GM19455 (cell line): ENCODE results near the gene GGCX.

Experiments
- ATAC-seq: cut with Tn5 transposase; IDR thresholded peaks from one replicate; pipeline ENCODE4 v1.9.1; 2021; ENCODE audit not compliant: unreplicated experiment

Gene GGCX

DNA sequence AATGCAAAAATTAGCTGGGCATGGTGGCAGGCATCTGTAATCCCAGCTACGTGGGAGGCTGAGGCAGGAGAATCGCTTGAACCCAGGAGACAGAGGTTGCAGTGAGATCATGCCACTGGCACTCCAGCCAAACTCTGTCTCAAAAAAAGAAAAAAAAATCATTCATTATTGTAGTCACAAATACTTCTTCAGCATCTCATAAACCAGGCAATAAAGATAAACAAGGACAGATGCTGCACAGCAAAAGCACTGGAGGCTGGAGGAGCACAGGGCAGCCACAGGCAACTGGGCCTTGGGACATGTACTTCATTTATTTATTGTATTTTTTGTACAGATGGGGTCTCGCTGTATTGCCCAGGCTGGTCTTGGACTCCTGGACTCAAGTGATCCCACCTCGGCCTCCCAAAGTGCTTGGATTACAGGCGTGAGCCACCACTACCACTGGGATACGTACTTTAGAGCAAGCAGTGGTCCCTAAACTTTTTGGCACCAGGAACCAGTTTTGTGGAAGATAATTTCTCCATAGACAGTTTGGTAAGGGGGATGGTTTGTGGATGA is 39.1 kb downstream of the GGCX start:
- ATAC-seq, result no peak

DNA sequence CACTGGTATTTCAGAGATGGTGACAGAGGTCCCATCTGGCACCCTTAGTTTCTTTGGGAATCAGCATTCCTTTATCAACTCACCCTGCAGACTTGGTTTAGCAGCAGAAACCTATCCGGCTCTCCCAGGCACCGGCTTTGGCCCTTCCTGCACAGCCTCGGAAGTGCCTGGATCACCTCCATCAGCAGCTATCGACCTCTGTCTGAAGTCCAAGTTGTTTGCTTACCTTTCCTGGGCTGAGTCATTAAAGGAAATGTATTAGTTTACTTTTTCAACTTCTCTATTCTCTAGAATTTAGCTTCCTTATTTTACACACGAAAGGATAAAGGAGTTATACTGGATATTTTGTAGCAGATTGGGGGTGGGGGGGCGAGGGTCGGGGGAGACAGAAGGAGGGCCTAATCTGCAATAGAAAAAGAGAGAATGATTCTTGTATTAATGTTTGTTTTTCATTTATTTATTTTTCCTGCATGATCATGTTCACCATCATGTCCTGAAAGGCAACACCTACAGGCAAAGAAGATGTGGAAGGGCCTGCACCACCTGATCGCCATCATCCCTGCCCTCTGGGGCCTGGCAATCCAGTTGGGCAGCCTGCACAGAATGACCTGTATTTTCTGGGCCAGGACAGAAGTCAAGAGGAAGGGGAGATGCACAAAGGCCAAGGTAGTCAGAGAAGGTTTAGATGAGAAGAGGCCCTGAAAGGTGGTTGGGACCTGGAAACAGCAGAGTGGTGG is 44.5 kb downstream of the GGCX start:
- ATAC-seq, result no peak

DNA sequence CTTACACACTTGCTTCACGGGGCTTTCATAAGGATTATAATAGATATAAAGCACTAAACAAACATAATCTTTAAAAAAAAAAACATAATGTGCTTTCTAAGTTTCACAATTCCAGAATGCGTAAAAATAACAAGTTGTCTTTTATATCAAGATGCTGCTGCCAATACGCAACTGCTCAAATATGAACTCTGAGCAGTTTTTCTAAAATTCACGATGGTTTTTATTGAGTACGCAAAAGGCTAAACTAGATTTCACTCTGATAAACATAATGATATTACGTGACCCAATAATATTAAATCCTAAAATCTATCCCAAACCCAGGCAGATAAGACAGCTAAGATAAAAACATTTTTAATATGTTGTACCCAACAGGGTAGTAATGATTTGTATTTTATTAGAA is 47.0 kb downstream of the GGCX start:
- no peak for ATAC-seq

DNA sequence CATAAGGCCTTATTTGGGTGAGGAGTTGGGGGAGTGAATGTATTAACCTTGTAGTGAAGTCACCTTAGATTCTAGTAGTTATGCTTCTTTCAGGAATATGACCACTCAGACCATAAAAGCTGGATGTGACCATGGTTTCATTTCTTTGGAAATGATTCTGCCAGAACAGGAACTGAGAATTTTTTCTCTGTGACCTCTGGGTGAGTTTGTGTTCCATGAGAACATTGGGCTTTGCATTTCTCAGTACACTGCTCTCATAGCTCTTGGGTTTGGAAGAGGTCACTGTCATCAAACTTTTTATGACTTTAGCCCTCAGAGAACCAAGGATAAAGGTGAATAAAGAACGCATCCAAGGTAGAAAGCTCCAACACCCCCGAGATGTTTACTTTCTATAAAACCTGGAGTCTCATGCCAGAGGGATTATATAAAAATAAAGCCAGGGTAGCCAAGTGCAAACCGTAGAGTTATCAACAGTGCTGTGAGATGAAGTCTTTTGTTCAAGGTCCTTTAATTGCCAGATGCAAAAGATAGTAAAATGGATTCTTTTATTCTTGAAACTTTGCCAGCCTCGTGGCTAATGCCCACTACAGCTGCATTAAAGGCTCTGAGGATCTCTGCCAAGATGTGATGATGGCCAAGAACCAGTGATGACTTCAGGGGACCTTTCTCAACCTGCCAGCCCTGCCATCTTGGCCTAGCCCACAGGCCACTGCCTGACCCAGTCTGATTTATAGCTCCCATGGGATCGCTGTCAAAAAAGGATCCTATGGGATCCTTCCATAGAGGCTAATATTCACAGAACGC is 50.1 kb downstream of the GGCX start:
- ATAC-seq, result no peak

DNA sequence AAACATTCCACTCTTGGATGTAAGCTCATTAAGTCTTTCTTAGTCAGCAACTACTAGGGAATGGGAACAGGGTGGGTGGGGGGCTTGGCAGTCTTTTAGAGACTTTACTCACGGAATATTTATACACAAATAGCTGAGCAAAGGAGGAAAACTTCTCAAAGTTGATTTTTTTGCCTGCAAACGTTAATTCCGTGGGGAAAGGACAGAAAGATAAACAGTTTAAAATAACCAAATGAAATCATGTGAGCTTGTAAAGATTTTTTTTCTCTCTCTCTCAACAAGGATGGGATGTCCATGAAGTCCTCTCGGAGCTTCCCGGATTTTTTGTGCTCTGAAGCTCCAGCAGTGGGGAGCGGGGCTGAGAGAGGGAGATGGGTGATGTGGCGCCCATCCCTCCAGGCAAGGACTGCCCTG is 54.5 kb downstream of the GGCX start:
- no peak for ATAC-seq

DNA sequence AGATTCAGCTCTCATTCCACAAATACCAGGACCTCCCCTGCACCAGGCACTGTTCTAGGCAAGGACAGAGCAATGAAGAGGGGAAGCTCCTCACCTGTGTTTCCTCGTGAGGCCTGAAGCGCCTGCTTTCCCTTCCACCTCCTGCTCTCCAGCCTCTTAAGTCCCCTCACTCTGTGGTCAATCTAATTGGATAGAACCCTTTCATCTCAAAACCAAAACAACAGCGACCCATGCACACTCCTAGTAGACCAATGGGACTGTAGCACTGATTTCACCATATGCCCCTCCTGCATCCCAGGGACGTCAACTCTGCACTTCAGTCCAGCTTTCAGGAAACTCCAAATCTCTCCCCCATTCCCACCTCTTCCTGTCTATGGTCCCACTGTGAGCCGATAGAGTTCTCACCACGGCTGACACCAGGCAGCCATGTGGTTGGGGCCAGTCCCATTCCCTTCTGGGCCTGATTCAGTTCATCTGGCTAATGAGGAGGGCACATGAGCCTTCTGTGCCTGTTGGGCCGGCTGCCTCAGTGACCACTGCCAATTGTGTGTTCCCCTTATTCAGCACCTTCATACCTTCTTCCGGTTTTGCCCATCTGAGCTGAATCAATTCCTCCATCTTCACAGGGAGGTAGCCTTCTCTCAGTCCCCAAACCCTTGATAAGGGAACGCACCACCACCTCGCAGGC is 55.6 kb downstream of the GGCX start:
- no peak for ATAC-seq

DNA sequence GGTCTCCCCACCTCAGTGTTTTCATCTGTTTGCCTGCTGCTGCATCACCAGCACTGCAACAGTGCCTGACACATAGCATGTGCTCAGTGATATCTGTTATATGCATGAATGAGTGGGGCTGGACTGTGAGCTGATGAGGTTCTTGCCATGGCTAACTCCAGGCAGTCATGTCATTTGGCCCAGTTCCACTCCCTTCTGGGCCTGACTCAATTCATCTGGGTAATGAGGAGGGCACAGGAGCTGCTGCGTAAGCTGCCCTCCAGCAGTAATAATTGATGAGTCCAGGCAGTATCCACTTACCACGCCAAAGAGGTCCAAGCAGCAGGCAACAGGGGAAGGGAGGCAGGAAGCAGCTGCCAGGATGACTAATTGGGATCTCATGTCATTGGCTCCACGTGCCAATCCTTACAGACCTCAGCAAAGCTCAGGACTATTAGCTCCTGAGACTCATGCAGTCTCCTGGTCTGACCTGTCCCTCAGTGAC is 56.5 kb downstream of the GGCX start:
- ATAC-seq, result no peak

DNA sequence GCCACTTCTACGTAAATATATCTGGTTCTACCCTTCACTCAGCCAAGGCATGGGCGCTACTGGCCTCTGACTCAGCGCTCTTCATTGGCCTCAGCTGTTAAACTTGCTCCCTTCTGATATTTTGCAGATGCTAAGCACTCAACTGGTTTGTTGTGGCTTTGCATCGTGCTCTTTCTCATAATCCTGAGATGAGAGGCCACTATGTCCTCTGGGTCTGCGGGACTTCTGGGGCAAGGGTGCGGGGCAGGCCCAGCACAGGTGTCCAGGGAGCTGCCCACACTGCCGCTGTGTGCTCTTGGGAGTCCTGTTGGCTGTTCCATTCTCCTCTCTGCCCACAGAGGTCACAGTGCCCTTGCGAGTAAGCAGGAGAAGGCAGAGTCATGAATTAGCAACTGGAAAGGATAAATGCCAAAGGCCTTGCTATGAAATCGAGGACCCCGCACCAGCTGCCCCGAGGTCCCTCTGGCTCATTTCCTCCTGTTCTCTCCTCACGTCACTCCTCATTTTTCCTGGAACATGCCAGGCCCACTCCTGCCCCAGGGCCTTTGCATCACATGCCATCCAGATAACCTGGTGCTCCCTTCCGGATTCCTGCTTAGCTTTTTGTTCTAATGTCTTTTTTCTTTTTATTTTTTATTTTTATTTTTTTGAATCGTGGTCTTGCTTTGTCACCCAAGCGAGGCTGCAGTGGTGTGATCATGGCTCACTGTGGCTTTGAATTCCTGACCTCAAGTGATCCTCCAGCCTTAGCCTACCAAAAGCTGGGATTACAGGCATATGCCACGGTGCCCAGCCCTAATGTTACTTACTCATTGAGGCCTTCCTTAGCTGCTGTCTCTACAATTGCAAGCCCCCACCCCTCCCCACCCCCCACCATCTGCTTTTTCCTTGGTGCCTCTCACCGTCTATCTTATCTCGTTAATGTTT is 57.2 kb downstream of the GGCX start:
- no peak for ATAC-seq

DNA sequence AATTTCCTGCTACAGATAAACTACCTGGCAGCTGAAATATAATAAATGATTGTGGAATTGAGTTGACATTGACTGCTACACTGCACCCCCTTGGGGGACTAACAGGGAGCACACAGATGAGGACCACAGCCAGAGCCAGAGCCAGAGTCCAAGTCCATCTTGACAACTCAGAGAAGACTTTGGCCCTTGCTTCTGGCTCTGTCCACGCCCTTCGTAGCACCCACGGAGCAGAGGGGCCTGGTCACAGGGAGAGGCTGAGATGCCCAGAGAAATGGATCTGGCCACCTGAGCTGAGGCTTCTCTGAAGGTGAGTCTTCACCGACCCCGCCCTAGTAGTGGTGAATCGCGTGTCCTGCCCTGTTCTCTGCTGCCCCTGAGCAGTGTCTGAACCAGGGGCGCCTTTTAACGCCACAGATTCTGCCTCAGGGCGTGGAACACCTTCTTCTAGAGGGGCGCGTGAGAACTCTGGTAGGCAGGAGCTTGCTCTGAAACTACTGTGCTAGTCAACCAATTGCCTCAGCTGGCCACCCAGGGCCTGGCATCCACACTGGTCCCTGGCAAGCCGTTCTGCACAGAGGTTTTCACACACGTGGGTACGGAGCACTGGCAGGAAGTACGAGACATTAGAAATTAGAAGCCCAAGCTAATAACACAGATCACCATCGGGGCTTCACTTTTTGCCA is 58.0 kb downstream of the GGCX start:
- ATAC-seq, result no peak

DNA sequence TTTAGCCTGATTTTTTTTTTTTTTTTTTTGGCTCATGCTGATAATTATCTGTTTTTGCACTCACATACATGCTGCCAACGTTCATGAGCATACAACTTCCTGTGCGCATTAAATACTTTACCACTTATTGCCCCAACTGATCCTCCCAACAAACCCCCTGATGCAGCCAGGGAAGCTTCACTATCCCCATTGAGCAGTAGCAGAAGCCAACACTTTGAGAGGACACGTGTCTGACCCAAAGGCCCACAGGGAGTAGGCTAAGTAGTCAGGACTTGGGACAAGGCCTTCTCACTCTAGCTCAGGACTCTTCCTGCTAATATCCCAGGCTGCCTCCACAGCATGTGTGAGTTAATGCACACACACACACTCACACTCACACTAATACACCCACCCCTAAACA is 58.6 kb downstream of the GGCX start:
- ATAC-seq, result no peak

DNA sequence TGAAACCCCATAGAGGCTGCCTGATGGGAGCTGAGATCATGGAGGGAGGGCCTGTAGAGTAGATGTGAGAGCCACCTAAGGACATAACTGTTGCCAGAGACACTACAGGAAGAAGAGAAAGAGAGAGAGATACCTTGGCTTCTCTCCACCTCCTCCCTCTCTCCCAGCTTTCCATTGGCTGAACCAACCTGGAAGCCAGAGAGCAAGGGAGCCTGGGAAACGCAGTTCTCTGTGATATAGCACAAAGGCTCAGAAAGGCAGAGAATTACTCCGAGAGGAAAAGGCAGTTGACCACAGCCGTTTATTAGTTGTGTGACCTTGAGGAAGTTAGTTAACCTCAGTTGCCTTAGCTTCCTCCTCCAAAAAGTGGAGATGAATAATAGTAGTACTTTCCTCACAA is 60.0 kb downstream of the GGCX start:
- no peak for ATAC-seq

DNA sequence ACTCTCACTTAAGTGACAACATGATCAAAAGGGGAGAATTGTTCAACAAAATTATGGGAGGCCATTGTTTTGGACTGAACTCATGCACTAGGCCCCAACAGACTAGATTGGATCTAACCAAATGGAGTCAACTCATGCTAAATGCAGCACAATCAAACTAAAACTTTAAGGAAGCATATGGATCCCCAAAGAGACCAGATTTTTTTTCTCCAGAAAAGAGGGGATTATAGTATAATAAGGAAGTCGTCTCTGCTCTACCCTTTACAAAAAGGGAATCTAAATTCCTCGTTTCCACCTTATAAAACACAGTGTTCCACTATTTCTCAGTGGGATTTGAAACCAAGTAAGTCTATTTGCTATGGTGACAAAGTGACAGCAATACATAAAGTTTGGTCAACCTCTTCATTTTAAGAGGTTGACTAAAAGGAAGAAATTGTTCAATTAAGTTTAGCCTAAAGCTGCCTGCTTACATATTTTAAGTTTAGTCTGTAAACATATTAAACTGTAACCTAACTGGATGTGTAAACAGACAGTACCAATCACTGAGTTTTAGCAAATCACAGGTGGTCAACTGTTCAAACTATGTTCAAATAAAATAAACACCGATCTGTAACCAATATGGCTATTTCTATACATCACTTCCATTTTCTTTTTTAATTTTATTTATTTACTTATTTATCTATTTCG is 63.2 kb downstream of the GGCX start:
- ATAC-seq, result no peak

DNA sequence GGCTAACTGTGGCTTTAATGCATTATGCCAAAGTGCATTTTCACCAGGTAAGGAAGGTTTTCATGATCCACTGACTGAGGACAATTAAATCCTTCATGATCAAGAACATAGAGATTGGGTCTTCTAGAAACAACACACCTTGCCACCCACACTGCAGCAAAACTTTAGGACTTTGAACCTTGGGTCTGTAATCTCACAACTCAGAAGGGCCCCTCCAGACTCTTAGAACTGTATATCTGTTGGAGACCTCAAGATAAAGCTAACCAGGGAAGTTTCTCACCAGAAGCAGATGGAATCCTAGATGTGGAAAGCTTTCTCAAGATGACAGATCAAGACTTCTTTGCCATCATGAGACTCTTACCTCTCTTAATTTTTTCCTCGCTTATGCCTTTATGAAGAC is 64.9 kb downstream of the GGCX start:
- no peak for ATAC-seq
